GM23248 (cell line): ENCODE data around the gene TTC16. TPM values are rescaled to one million over a fixed set of nuclear protein-coding genes. Genes with fewer than 3 reads are reported as not detected.

Experiments
- DNase-seq: peaks from one replicate; pipeline ENCODE4 v3.0.0-alpha.2; 2015
- H2AFZ ChIP-seq: fragments of 200-600 bp; sonication (generic); 2 replicates; pipeline ENCODE4 v1.6.1; 2016; ENCODE audit warnings: antibody characterized with exemption
- H3F3A ChIP-seq: fragments of 200-600 bp; sonication (generic); 2 replicates; pipeline ENCODE4 v1.6.1; 2016; ENCODE audit warnings: mild to moderate bottlenecking, antibody characterized with exemption, mixed run types; ENCODE audit not compliant: insufficient read depth
- H3K27ac ChIP-seq: fragments of 200-600 bp; sonication (generic); 2 replicates; pipeline ENCODE4 v1.5.1; 2016; ENCODE audit warnings: mild to moderate bottlenecking
- H3K27me3 ChIP-seq: fragments of 200-600 bp; sonication (generic); replicated peaks from 2 replicates; pipeline ENCODE4 v1.6.1; 2016; ENCODE audit warnings: mild to moderate bottlenecking; ENCODE audit not compliant: insufficient read depth
- H3K36me3 ChIP-seq: fragments of 200-600 bp; sonication (generic); 2 replicates; pipeline ENCODE4 v1.6.1; 2016; ENCODE audit warnings: low read depth, mild to moderate bottlenecking
- H3K4me1 ChIP-seq: fragments of 200-600 bp; sonication (generic); 2 replicates; pipeline ENCODE4 v1.6.1; 2016; ENCODE audit warnings: mild to moderate bottlenecking; ENCODE audit not compliant: insufficient read depth
- H3K4me2 ChIP-seq: fragments of 200-600 bp; sonication (generic); one replicate; pipeline ENCODE4 v1.6.1; 2016; ENCODE audit warnings: mild to moderate bottlenecking; ENCODE audit not compliant: unreplicated experiment
- H3K4me3 ChIP-seq: fragments of 200-600 bp; sonication (generic); 2 replicates; pipeline ENCODE4 v1.5.1; 2016; ENCODE audit warnings: mild to moderate bottlenecking
- H3K79me2 ChIP-seq: fragments of 200-600 bp; sonication (generic); 2 replicates; pipeline ENCODE4 v1.6.1; 2016; ENCODE audit warnings: mild to moderate bottlenecking; ENCODE audit not compliant: insufficient read depth
- H3K9ac ChIP-seq: fragments of 200-600 bp; sonication (generic); 2 replicates; pipeline ENCODE4 v1.6.1; 2016; ENCODE audit warnings: mild to moderate bottlenecking
- H3K9me2 ChIP-seq: fragments of 200-600 bp; sonication (generic); 2 replicates; pipeline ENCODE4 v1.6.1; 2016; ENCODE audit warnings: mixed run types, mild to moderate bottlenecking, moderate library complexity; ENCODE audit not compliant: insufficient read depth
- H3K9me3 ChIP-seq: fragments of 200-600 bp; sonication (generic); one replicate; pipeline ENCODE4 v1.6.1; 2017; ENCODE audit warnings: low read depth
- H4K20me1 ChIP-seq: fragments of 200-600 bp; sonication (generic); 2 replicates; pipeline ENCODE4 v1.6.0; 2016; ENCODE audit not compliant: insufficient read depth
- EZH2 ChIP-seq: fragments of 200-600 bp; sonication (generic); IDR thresholded peaks from 2 replicates; pipeline ENCODE4 v1.6.1; 2018; ENCODE audit warnings: antibody characterized with exemption, mild to moderate bottlenecking; ENCODE audit not compliant: insufficient read depth, poor library complexity, severe bottlenecking
- EZH2phosphoT487 ChIP-seq: fragments of 200-600 bp; sonication (generic); IDR thresholded peaks from 2 replicates; pipeline ENCODE4 v1.6.1; 2018; ENCODE audit warnings: antibody characterized with exemption, moderate library complexity, mild to moderate bottlenecking, low read depth; ENCODE audit not compliant: insufficient read depth
- WGBS, 2 experiments: methylation state at CpG; one replicate each; pipeline ENCODE4 v1.1.6; 2015 to 2017; ENCODE audit warnings: low lambda C conversion rate in 2 of 2, low coverage in 1 of 2; ENCODE audit errors: missing lambda C conversion rate in 2 of 2; 5-methylcytosine and 5-hydroxymethylcytosine counted together
- in situ Hi-C: fragments of 300-500 bp; cut with MboI; formaldehyde crosslinking; loops from 2 replicates; pipeline ENCODE4 v1.15.0; 2020
- polyA plus RNA-seq: library from polyadenylated mRNA; unstranded; fragments of >200 nt; fragmentation: Nextera tagmentation; extraction: Ambion mirVana; gene quantifications from 2 replicates; pipeline ENCODE4 v1.2.1, GENCODE V29; 2016
- total RNA-seq: library from RNA; depleted of rRNA; stranded (reverse); fragments of >200 nt; shearing (Covaris generic); gene quantifications from 2 replicates; pipeline ENCODE4 v1.2.3, GENCODE V29; 2014

Gene TTC16
- total and polyA plus RNA-seq, 2 experiments from 2014 or later, result 0.06 TPM; not detected in 1

GRCh38 chr9:127693697-127694096 is 22.2 kb upstream of the TTC16 start:
- Histone ChIP-seq H3F3A (peaks cover 16% of the 10 kb centered on the region; the same call in 1 of the 2 replicates), H3K79me2 (no peaks in the 10 kb centered on the region), H2AFZ (no peak overlapping the region), H3K9ac (no peak overlapping the region), H3K9me2 (no peaks in the 10 kb centered on the region), H3K4me2 (no peak overlapping the region), H3K27me3 (no peaks in the 10 kb centered on the region), H3K27ac (no peak overlapping the region), H3K9me3 (no peaks in the 10 kb centered on the region), H3K36me3 (0 out of 2 replicates have a peak, but pooled peaks cover 4% of the 10 kb centered on the region), H3K4me3 (no peak overlapping the region), H4K20me1 (no peaks in the 10 kb centered on the region), H3K4me1 (peaks cover 14% of the 10 kb centered on the region)
- no peak for TF ChIP-seq EZH2phosphoT487
- no peak for TF ChIP-seq EZH2
- WGBS, 2 experiments, result 83 to 87% methylated on average over 4 of the region's 4 CpGs
- in situ Hi-C loops, result no loop called here
- no peak for DNase-seq

DNA sequence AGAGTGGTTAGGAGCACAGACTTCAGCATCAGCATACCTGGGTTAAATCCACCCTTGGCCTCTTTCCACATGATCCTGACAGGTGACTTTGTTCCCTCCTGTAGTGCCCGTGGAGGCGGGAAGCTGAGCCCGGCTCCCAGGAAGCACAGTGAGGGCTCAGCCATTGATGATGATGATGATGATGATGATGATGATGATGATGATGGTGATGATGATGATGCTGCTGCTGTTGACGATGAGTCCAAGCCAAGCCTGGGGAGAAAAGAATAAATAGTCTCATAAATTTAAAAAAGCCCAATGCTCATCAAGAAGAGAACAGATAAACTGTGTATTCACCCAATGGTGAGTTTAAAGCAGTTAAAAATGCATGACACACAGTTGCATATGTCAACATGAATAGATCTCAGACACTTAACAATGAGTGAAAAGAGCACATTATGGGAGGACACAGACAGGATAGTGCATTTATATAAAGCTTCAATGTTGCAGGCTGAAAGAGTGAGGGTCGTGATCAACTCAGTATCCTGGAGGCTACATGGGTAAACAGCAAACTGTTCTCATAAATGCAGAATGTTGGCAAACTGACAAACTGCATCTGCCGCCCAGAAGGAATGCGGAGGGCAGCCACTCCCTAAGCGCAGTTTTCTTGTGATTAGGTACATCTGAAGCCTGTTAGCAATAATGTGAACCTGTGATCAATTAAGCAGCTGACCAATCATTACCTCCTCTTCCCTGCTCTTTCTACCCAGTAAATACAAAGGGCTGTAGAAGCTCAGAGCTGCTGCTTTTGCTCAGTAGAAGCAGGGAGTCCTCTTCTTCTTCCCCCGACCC is 20.8 kb upstream of the TTC16 start:
- Histone ChIP-seq H3K27ac (peak overlapping the region; percentile 42), H2AFZ (no peak overlapping the region), H3K4me1 (peaks cover 14% of the 10 kb centered on the region), H3F3A (peaks cover 16% of the 10 kb centered on the region; the same call in 1 of the 2 replicates), H3K79me2 (no peaks in the 10 kb centered on the region), H4K20me1 (no peaks in the 10 kb centered on the region), H3K9me2 (no peaks in the 10 kb centered on the region), H3K4me3 (0 out of 2 replicates have a peak overlapping the region, but pooled peaks have one; percentile 17), H3K9ac (peak overlapping the region; percentile 47), H3K27me3 (no peaks in the 10 kb centered on the region), H3K36me3 (0 out of 2 replicates have a peak, but pooled peaks cover 4% of the 10 kb centered on the region), H3K4me2 (peak overlapping the region; percentile 59), H3K9me3 (no peaks in the 10 kb centered on the region)
- TF ChIP-seq EZH2 (no peak), EZH2phosphoT487 (no peak)
- WGBS, 2 experiments, result 35 to 36% methylated on average over 9 of the region's 9 CpGs
- in situ Hi-C loops, result no loop called here
- DNase-seq, result peak; percentile 62

- in situ Hi-C loops, result no loop called here
- Histone ChIP-seq H3K4me2 (no peak overlapping the region), H2AFZ (no peak overlapping the region), H3K36me3 (no peaks in the 10 kb centered on the region), H3K4me1 (peaks cover 14% of the 10 kb centered on the region), H3K4me3 (no peak overlapping the region), H3F3A (peaks cover 16% of the 10 kb centered on the region; the same call in 1 of the 2 replicates), H3K79me2 (no peaks in the 10 kb centered on the region), H3K9me3 (no peaks in the 10 kb centered on the region), H3K27ac (no peak overlapping the region), H3K9ac (no peak overlapping the region), H3K9me2 (no peaks in the 10 kb centered on the region), H3K27me3 (no peaks in the 10 kb centered on the region), H4K20me1 (no peaks in the 10 kb centered on the region)
- DNase-seq, result no peak
- 50 to 61% methylated on average over 5 of the region's 5 CpGs for WGBS, 2 experiments
- no peak for TF ChIP-seq EZH2
- TF ChIP-seq EZH2phosphoT487, result no peak
These were observed 18.3 kb upstream of the TTC16 start for GRCh38 chr9:127697575-127697974.

- in situ Hi-C loops, result no loop called here
- Histone ChIP-seq H3K27ac (no peak overlapping the region), H3K4me3 (no peak overlapping the region), H3K36me3 (no peaks in the 10 kb centered on the region), H3K79me2 (no peaks in the 10 kb centered on the region), H3F3A (peaks cover 16% of the 10 kb centered on the region; the same call in 1 of the 2 replicates), H4K20me1 (no peaks in the 10 kb centered on the region), H3K27me3 (no peaks in the 10 kb centered on the region), H3K9me3 (no peaks in the 10 kb centered on the region), H3K4me2 (no peak overlapping the region), H3K9me2 (no peaks in the 10 kb centered on the region), H2AFZ (no peak overlapping the region), H3K9ac (no peak overlapping the region), H3K4me1 (peaks cover 14% of the 10 kb centered on the region)
- no peak for DNase-seq
- 90 to 91% methylated on average over 5 of the region's 5 CpGs for WGBS, 2 experiments
- TF ChIP-seq EZH2phosphoT487 (no peak), EZH2 (no peak)
These were observed 17.5 kb upstream of the TTC16 start for GRCh38 chr9:127698386-127698785.
